Mucosa of descending colon (tissue), 3 donors: Measurements from ENCODE around the gene COPB1. TPM values are rescaled to one million over a fixed set of nuclear protein-coding genes. Genes with fewer than 3 reads are reported as not detected.

Experiments used
- ATAC-seq: fragments of 200-7000 bp; cut with Tn5 transposase; one replicate; pipeline ENCODE4 v1.9.1; 2020; ENCODE audit warnings: mild to moderate bottlenecking, moderate library complexity
- DNase-seq, 3 donors: peaks; one replicate each; pipeline ENCODE4 v3.0.0-alpha.2; 2020
- H3K36me3 ChIP-seq: fragments of 200-600 bp; one replicate; pipeline ENCODE4 v1.8.0; 2021; ENCODE audit warnings: low read depth, mild to moderate bottlenecking
- H3K4me1 ChIP-seq: fragments of 200-600 bp; one replicate; pipeline ENCODE4 v1.8.0; 2021; ENCODE audit warnings: low read depth, mild to moderate bottlenecking
- H3K4me3 ChIP-seq: fragments of 200-600 bp; one replicate; pipeline ENCODE4 v1.8.0; 2021; ENCODE audit warnings: mild to moderate bottlenecking
- H3K9me3 ChIP-seq: fragments of 200-600 bp; one replicate; pipeline ENCODE4 v1.8.0; 2021; ENCODE audit warnings: mild to moderate bottlenecking
- CTCF ChIP-seq: fragments of 200-600 bp; IDR thresholded peaks from one replicate; pipeline ENCODE4 v1.8.0; 2022; ENCODE audit warnings: antibody characterized with exemption, mild to moderate bottlenecking
- intact Hi-C, 2 donors: fragments of 100-400 bp; cut with DNase I in 1 of 2; cut with micrococcal nuclease in 1 of 2; formaldehyde crosslinking; loops; one replicate each; pipeline versions ENCODE4 v1.11.0 to v1.11.1; 2022; cut with DNase I, micrococcal nuclease
- total RNA-seq, 3 donors: library from RNA; stranded (reverse); fragmentation: NEBNext Ultra II Directional in 2 of 3; extraction: Animal tissue kit (Norgen Biotek cat#: 25700) in 2 of 3; gene quantifications; one replicate each; pipeline versions ENCODE4 v1.2.1 to v1.2.4, GENCODE V29; 2021 to 2023
- donor health status: DM: no; HTN: no; CAD: no; lungs with moderate emphysema.
- donor health status: DM: no; HTN: no; CAD: no.
- donor health status: DM: no; HTN: yes; CAD: no.

COPB1 gene
- total RNA-seq, 3 donors from 2014 or later = 71.6 to 82.1 (median 76.3) TPM

GRCh38 chr11:14418801-14419417, 80.7 kb downstream of the COPB1 start:
- intact Hi-C loops = no loop called here
- no peak overlapping the region for H3K4me3 ChIP-seq
- ATAC-seq (peak; percentile 66), DNase-seq (peak in 1 of 3 donors; percentile 55)
- no peaks in the 10 kb centered on the region for H3K36me3 ChIP-seq
- no peaks in the 10 kb centered on the region for H3K9me3 ChIP-seq
- peak; percentile 36 for TF ChIP-seq CTCF
- H3K4me1 ChIP-seq = no peaks in the 10 kb centered on the region

- H3K4me3 ChIP-seq = no peak overlapping the region
- no peak for TF ChIP-seq CTCF
- no peaks in the 10 kb centered on the region for H3K9me3 ChIP-seq
- intact Hi-C loops = no loop called here
- no peaks in the 10 kb centered on the region for H3K36me3 ChIP-seq
- no peaks in the 10 kb centered on the region for H3K4me1 ChIP-seq
- ATAC-seq = no peak
- no peak for DNase-seq
These were observed 81.8 kb downstream of the COPB1 start for GRCh38 chr11:14417617-14418374.

DNA sequence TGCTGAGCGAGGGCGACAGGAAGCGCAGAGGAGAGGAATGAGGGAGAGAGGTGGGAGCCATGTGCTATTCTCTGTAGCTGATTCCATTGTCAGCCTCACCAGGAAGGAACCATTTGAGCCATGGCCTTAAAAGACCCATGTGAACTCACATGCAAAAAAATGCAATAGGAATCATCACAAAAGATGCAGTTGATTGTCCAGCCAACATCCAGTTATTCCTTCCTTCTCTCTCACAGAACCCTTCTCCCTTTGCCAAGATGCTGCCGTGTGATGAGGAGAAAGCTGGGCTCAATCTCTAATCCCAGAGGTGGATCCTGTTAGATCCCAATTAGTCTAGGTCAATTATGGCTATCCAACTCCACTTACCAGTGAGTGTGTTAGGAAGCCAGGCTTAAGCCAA, 82.4 kb downstream of the COPB1 start:
- no peak for DNase-seq
- no peaks in the 10 kb centered on the region for H3K4me1 ChIP-seq
- H3K4me3 ChIP-seq = no peak overlapping the region
- H3K9me3 ChIP-seq = no peaks in the 10 kb centered on the region
- intact Hi-C loops = no loop called here
- no peak for ATAC-seq
- TF ChIP-seq CTCF = no peak
- no peaks in the 10 kb centered on the region for H3K36me3 ChIP-seq

DNA sequence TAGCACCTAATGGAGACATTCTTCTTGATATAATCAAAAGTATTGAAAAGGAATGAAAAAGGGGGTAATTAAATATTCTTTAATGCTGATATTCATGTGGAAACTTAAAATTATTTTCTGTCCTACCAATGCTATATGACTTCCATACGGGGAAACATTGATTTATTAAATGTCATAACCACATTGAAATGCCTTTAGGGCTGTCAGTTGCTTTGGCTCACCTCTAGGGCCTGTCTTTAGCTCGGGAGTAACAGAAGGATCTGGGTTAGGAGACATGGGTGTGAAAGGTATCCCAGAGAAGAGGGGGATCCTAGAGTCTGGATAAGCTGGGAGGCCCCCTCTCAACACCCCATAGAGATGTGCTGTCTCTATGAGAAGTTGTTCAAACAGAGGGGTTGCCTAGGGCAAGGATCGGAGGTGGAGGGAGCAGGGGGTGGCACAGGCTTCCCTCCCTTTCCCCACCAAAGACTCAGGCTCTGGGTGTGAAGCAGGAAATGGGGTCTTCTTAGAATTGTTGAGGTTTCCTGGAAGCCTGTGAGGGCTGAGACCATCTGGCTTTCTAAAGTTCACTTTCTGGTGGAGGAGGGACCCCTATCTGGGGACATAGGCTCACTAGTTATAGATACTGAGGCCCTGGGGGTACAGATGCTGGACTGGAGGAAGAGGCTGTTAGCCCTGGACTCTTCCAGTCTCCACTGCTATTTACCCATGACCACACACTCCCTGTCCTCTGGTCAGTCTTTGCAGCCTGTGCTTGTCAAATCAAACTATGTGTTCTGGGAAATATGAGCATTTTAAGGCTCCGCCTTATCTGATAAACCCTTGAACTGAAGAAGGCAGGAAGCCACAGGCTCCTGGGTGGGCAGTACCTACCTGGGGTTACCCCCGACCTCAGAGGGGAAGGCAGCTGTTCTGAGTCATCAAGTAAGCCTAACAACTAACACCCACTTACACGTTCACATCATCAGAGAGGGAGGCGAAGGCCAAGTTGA, 84.8 kb downstream of the COPB1 start:
- Histone ChIP-seq H3K4me3 (no peak overlapping the region), H3K4me1 (no peaks in the 10 kb centered on the region), H3K9me3 (no peaks in the 10 kb centered on the region), H3K36me3 (no peaks in the 10 kb centered on the region)
- ATAC-seq (peak; percentile 47), DNase-seq (peak in 1 of 3 donors; percentile 7)
- TF ChIP-seq CTCF = no peak
- intact Hi-C loops = no loop called here

DNA sequence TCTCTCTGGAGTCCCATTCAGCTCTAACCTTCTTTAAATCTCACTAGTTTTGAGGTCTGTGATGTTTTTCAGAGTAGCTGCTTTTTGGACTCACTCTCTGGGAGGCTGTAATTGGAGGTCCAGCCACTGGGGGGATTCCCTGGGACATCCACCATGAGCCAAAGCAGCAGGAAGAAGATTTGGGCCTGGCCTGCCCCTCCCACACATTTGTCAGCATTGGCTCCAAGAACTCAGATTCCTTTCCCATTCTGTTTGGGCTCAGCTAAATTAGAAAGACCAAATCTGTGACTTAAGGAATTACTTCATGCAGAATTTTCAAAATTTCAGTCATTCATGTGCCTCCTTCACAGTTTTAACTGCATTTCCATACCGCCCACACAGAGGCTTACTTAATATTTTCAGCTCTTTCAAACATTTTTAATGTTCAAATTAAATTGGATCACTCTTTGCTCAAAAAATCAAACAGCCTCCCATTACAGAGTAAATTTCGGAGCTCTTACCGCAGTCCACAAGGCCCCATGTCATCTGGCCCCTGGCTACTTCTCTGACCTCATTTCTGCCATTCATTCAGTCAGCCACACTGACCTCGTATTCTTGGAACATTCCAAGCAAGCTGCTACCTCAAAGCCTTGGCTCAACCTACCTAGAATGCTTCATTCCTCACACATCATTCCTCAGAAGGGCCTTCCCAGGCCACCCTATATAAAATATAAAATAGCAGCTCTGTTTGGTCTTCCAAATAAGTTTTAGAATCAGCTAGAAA, 86.1 kb downstream of the COPB1 start:
- Histone ChIP-seq H3K9me3 (no peaks in the 10 kb centered on the region), H3K4me3 (no peak overlapping the region), H3K4me1 (no peaks in the 10 kb centered on the region), H3K36me3 (no peaks in the 10 kb centered on the region)
- no peak for TF ChIP-seq CTCF
- ATAC-seq (peak; percentile 29), DNase-seq (no peak)
- intact Hi-C loops = no loop called here
